Adrenal gland (tissue), 5 donors: ENCODE measurements around the gene ASH1L.

Source experiments
- CTCF ChIP-seq, 6 experiments: fragments of 450-650 bp in 4 of 6; fragments of 200-600 bp in 2 of 6; sonication (generic) in 1 of 6; IDR thresholded peaks; 1 replicate in 5 of 6; 2 replicates in 1 of 6; pipeline versions ENCODE4 v1.5.1 to v1.8.0; 2016 to 2021; ENCODE audit warnings: antibody characterized with exemption in 6 of 6, mild to moderate bottlenecking in 2 of 6, moderate library complexity in 1 of 6
- POLR2A ChIP-seq, 2 donors: fragments of 450-650 bp; IDR thresholded peaks; one replicate each; pipeline ENCODE4 v1.6.1; 2017; ENCODE audit warnings: antibody characterized with exemption in 2 of 2, mild to moderate bottlenecking in 2 of 2, moderate library complexity in 1 of 2
- donor health status: DM: no; HTN: no; CAD: no.

GRCh38 chr1:155300553-155301329 lies 261.9 kb downstream of the ASH1L start:
- TF ChIP-seq CTCF (IDR thresholded peaks at IDR 0.05) (no peak), POLR2A (IDR thresholded peaks at IDR 0.05) (no peak)
